Activated CD4-positive, alpha-beta T cell treated with anti-CD3 and anti-CD28 coated beads for 48 hours (primary cell): ENCODE results near the gene CPED1.
"Not testable (repeated sequence)": the region's sequence is repeated elsewhere in the genome, so short reads cannot be mapped to it uniquely, and the experiment has no call there.

Source experiments
- DNase-seq: peaks from one replicate; pipeline ENCODE4 v3.0.0-alpha.2; 2020

CPED1 gene

GRCh38 chr7:120997882-120998474, 9.5 kb downstream of the CPED1 start:
- DNase-seq, result no peak

DNA sequence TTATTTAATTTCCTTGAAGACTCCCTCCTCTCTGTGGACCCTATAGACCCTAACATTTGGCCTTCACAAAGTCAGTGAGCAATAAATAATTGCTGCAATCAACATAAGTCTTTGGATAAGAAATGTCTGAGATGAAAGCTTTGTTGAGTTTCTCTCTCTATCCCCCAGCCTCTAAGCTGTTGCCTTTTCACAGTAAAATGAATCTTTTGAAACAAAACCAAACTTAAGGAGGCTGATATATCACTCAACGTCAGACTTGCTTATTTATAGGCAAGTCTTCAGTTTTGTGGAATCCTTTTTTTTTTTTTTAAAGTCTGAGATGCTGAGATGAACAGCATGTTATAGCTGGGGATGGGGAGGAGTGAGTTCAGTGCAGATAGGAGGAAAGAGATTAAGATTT, 10.0 kb downstream of the CPED1 start:
- DNase-seq, result no peak

GRCh38 chr7:120998996-120999565, 10.6 kb downstream of the CPED1 start:
- no peak for DNase-seq

DNA sequence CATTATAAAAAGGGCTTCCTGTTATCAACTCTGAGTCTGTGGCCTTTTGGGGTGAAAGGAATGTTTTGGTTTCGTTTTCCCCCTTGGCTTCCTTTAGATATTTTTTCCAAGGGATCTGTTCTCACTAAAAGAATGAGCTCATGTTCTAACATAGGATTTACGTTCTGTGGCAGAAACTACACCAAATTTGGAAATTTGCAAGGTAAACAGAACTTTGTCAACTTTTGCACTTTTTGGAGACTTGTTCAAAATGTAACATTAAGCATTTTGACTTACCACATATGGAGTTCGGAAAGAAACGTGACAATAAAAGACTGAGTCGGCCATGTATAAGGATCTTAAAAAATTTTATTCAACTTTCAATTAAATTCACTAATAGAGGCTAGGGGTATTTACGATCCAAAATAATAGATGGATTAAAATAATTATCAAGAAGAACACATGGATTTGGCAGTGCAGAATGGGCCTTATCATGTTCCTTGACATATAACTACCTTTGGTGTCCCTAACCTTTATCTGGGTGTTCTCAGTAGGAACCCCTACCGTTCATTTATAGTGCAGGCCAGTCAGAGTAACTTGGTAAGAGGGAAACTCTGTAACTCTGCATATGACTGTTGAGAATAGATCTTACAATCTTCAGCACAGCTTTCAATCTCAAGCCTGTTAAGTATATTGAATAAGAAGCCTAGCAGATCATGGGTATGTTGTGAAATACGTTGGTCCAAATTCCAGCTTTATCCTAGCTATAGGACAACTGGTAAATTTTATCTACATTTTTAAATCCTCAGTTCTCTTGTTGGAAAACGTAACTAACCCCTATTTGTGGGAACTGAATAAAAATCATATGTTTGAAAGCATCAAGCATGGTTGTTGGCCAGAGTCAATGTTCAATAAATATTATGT, 11.8 kb downstream of the CPED1 start:
- no peak for DNase-seq

DNA sequence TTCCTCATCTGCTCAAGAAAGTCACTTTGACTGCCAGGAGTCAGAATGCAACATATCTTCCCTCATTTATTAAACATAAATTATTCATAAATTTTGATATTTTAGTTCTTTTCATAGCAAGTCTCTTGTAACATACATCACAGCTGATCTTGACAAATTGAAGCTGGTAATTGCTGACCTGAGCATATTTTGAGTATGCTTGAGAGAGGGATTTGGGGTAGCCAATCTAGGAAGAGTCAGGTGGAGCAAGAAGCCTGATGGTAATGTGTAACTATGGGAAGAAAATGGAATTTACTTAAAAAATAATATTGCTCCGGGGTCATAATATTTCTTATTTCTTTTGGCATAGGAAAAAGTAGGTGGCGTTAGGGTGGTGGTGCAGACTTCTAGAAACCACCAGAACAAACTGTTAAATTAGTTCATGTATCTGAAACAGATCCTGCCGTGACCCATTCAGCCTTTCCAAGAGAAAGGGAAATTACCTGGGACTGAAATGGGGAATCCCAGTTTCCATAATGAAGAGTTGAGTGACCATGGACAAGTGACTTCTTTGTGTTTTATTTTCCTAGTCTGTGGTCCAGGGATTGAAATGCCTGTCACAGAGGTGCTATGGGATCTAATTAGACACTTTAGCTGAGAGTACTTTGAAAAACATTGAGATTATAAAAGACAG, 12.9 kb downstream of the CPED1 start:
- DNase-seq, result no peak

- DNase-seq, result no peak
Measured at GRCh38 chr7:121002048-121002756, 13.7 kb downstream of the CPED1 start.

- no peak for DNase-seq
Measured at GRCh38 chr7:121002757-121003200, 14.3 kb downstream of the CPED1 start.

DNA sequence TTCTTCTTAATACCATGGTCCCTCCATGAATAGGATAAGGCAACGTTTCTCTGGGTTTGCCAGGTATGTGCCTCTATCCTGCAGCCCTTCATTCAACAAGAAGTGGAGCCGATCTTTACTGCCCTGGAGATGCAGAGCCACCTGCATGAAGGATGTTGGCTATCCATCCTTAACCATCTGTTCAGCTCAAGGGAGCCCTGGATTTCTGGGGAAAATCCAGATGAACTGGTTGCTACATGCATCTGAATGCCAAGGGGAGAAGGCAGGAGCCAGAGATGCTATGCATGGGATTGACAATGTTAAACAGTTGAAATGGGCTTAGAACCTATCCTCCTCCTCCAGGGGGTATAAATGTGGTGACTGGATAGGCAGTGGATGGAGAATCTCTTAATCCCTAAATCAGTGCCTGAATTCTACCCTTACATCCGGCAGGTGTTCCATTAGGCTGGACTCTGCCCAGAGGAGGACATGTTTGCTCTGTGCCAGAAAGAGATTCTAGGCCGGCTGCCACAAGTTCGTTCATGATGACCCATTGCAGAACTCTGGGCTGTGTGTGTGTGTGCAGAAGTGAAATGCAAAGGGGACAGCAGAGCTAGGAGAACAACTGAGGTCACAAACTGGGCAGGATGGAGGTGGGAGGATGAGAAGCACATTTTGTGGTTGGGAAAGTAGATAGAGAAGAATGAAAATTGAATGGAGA, 15.6 kb downstream of the CPED1 start:
- no peak for DNase-seq

DNA sequence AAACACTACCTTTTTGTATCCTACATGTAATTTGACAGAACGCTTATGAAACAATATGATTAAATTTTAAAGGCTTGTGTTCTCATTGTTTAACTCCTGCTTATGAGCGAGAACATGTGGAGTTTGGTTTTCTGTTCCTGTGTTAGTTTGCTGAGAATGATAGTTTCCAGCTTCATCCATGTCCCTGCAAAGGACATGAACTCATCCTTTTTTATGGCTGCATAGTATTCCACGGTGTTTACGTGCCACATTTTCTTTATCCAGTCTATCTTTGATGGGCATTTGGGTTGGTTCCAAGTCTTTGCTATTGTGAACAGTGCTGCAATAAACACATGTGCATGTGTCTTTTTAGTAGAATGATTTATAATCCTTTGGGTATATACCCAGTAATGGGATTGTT, 16.5 kb downstream of the CPED1 start:
- DNase-seq, result not testable (repeated sequence)

DNA sequence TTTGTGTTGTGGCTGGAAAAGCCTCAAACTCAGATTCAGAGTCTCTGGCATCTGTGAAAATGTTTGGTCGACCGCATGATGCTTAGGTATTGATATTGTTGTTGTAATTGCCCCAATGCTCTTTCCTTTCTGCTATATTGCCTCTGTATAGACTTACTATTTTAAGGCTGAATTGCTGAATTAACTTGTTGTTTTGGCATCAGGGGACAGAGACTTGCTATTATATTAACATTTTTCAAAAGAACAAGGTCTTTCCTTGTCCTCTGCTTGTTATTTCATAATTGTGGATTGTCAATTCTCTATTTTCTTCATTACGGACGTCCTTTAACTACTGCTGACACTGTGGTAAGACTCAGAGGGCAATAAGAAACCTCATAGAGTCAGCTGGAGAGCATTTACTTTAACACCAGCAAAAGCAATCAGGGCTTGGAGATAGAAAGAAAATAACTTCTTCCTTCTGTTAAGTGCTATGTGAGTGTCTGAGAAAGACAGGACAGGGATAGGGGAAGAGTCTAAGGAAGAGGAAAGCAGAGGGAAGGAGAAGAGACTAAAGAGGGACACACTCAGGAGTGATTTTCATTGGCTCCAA, 17.6 kb downstream of the CPED1 start:
- DNase-seq, result no peak

DNA sequence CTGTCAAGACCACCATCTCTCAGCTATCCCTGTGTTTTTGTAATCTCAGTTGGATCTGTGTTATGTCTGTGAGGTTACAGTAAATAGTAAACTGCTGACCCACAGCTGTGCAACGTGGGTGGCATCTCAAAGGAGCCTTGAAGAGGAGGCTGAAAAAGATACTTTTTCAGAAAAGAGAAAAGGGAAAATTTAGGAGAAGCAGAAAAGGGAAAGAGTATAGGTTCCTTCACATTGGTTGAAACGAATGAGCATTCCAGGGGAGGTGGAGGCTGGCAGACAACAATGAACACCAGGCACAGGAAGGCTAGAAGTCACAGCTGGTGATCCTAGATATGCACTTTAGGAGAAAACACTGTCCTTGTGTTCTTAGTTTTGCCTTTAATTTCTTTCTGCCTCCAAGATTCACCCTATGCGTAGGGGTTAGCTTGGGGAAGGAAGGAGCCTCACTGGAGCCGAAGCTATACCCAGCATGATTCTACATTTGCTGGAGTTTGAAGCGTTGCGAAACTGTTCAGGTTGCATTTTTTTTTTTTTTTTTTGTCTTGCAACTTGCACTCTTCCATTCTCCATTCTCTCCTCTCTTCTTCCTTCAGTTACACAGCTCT, 18.3 kb downstream of the CPED1 start:
- no peak for DNase-seq

DNA sequence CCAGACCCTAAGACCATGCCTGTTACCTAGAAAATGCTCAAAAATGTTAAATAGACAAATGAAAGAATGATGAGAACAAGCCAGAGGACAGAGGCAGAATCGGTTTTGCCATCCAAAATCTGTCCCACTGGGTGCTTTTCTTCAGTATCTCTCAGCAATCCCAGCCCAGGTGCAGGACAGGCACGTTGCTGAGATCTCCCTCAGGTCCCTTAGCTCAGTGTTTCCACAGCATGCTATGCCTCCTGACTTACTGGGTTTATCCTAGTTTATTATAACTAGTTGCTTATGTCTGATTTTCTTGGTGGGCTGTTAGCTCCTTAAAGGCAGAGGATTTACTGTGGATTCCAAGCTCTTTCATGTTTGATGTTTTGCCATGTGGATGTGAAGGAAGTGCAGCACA, 20.3 kb downstream of the CPED1 start:
- DNase-seq, result no peak

DNA sequence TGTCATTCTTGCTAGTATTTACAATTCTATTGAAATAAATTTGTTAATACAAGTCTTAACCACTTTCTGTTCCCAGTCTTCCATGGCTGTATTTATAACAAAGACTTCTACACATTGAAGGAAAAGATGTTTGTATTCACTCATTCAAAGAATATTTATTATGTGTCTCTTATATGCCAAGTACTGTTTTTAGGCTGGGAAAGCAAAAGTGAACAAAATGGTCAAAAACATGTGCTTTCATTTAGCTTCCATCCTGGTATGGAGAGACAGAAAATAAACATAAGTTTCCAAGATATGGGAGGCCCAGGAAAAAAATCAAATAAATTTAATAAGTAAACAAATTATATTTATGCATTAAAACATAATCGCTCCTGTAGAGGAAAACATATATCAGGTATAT, 22.9 kb downstream of the CPED1 start:
- no peak for DNase-seq

- no peak for DNase-seq
Measured at GRCh38 chr7:121012170-121012874, 23.8 kb downstream of the CPED1 start.

DNA sequence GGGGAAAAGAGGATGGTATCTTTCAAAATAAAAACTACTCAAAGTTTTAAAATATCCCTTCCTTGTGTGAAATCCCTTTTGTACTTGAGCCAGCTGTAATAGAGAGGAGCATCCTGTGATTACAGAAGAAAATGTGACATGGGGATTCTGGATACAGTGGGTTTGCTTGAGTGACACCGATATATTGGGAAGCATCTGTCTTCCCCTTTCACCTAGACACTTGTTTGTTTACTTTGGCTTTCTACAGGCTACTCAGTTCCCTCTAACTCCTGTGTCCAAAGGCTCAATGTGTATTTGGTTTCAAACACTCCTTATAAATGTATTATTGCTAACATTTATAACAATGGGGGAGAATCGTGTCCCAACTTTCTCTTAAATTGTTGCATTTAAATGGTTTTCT, 24.4 kb downstream of the CPED1 start:
- DNase-seq, result no peak

DNA sequence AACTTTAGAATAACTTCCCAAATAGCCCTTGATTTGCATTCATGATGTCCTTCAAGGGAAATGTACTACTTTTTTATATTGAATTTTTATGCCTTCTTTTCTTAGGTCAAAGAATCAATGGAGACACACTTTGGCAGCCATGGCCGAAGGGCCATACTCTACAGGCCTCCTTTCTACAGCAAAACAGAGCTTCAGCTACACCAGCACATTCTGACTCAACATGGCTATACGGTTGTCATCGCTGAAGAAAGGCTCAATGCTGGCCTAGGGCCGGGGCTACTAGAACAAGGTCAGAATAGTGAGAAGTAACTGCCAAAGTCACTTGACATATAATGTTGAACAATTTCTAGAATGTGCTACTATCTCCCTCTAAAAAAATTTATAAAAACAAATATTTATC, 27.0 kb downstream of the CPED1 start:
- no peak for DNase-seq

DNA sequence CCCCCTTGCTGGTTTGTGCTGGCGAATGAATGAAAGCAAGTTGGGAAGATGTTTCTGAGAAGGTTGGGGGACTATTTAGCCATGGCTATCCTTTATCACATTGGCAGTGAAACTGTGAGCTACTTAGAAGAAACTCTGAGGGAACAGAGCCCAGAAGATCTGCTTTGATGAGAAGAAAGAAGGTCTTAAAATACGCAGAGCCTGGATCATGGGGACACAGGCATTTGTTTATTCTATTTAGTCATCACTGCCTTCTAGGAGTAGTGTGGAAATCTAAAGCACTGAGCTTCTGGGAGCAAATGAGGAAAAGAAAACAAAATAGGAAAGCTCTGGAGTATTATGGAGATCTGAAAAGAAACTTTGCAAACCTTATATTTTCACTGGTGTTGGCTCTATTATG, 28.5 kb downstream of the CPED1 start:
- no peak for DNase-seq

DNA sequence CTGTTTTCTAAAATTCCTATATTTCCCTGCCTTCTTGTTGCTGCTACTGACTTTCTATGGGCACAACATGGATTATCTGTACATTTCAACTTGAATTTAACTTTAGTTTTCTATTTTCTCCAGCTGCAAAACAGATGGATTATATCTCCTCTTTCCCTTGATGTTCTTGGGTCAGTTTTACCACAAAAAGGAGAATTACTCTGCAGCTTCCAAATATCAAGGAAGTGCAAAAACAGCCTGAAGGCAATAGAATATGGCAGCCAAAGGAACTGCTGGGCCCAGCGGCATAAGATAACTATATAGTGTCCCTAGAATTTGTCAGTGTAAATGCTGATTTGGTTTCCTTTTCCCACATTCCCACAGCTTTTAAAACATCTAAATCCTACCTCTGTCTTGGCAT, 29.1 kb downstream of the CPED1 start:
- no peak for DNase-seq

- no peak for DNase-seq
Measured at GRCh38 chr7:121019018-121019417, 30.5 kb downstream of the CPED1 start.

DNA sequence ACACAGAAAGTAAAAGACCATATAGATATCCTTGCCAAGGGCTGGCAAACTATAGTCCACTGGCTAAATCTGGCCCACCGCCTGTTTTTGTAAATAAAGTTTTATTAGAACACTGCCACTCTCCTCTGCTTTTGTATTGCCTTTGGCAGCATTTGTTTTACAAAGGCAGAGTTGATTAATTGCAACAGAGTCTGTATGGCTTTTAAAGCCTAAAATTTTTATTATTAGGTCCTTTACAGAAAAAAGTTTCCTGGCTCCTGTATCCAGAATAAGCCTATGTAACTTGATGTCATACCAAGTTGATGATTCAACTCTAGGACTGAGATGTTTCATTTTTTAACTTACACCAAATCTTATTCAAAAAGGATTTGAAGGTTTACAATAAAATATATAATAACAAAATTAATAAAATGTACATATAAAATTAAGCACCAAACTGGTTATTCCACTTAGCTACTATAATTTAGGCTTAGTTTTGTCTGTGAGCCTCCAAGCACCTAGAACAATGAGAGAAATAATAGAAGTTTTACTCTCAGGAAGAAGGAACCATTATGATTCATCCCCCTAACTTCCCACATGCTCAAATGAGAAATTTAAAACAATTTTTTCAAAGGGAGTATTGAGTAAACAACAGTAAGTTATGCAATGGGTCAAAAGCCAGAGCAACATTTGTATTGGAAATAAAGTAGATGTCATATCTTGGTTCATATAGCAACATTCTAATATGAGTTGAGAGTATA, 31.9 kb downstream of the CPED1 start:
- no peak for DNase-seq
